Measurements from ENCODE around the gene NKAIN1.
"Not testable (repeated sequence)": the region's sequence is repeated elsewhere in the genome, so short reads cannot be mapped to it uniquely, and the experiment has no call there.

The NKAIN1 gene

DNA sequence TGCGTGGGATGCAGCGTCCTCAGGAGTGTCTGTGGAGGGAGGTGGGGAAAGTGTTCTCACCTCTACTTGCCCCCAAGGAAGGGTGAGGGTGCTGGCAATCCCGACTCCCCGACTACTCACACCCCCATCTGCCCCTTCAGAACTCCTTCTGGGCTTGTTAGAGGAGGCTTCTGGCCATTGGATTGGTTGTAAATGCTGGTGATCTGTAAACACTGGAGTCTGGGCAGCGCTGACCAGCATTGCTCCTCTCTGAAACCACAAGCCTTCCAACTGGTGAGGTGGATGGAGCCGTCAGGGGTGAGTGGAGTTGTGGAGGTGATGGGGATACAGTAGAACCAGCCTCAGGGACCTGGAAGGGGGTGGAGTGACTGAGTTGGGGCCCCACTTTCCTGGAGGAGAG, 59.3 kb downstream of the NKAIN1 start:
- H3K4me3 ChIP-seq (ENCODE audit: low read depth, low read length): no peak overlapping the region
- TF ChIP-seq, protein P1, sequence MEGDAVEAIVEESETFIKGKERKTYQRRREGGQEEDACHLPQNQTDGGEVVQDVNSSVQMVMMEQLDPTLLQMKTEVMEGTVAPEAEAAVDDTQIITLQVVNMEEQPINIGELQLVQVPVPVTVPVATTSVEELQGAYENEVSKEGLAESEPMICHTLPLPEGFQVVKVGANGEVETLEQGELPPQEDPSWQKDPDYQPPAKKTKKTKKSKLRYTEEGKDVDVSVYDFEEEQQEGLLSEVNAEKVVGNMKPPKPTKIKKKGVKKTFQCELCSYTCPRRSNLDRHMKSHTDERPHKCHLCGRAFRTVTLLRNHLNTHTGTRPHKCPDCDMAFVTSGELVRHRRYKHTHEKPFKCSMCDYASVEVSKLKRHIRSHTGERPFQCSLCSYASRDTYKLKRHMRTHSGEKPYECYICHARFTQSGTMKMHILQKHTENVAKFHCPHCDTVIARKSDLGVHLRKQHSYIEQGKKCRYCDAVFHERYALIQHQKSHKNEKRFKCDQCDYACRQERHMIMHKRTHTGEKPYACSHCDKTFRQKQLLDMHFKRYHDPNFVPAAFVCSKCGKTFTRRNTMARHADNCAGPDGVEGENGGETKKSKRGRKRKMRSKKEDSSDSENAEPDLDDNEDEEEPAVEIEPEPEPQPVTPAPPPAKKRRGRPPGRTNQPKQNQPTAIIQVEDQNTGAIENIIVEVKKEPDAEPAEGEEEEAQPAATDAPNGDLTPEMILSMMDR (IDR thresholded peaks at IDR 0.05; ENCODE audit: control insufficient read depth, extremely low read depth, insufficient read depth): no peak
- no peak for DNase-seq (ENCODE audit: low read depth)

DNA sequence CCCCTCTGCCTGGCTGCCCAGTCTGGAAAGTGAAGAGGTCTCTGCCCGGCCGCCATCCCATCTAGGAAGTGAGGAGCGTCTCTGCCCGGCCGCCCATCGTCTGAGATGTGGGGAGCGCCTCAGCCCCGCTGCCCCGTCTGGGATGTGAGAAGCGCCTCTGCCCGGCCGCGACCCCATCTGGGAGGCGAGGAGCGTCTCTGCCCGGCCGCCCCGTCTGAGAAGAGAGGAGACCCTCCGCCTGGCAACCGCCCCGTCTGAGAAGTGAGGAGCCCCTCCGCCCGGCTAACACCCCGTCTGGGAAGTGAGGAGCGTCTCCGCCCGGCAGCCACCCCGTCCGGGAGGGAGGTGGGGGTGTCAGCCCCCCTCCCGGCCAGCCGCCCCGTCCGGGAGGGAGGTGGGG, 63.4 kb downstream of the NKAIN1 start:
- H3K4me3 ChIP-seq (ENCODE audit: low read depth, low read length); DNase-seq (ENCODE audit: low read depth): not testable (repeated sequence)

DNA sequence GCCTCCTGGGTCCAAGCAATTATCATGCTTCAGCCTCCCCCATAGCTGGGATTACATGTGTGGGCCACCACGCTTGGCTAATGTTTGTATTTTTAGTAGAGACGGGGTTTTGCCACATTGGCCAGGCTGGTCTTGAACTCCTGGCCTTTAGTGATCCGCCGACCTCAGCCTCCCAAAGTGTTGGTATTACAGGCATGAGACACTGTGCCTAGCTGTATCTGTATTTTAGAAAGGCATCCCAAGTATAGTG, 69.3 kb downstream of the NKAIN1 start:
- no peak overlapping the region for H3K4me3 ChIP-seq (ENCODE audit: low read depth, low read length)
- TF ChIP-seq, protein P1 (IDR thresholded peaks at IDR 0.05; ENCODE audit: control insufficient read depth, extremely low read depth, insufficient read depth): no peak
- no peak for DNase-seq (ENCODE audit: low read depth)

DNA sequence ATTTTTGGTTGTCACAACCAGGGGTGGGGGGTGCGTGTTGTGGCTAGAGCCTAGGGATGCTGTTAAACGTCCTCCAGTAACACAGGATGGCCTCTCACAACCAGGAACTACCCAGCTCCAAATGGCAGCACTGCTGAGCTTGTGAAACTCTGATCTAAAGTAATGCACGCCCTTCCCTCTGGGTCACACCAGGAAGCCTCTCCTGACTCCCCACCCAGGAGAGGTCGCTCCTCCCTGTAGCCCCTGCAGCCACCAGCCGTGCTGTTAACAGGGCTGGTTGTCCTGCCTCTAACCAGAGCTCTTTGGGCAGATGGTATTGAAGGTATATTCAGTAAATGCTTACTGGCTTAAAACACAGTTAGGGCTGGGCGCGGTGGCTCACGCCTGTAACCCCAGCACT, 73.2 kb downstream of the NKAIN1 start:
- TF ChIP-seq, protein P1 (IDR thresholded peaks at IDR 0.05; ENCODE audit: control insufficient read depth, extremely low read depth, insufficient read depth): no peak
- DNase-seq (ENCODE audit: low read depth): no peak
- H3K4me3 ChIP-seq (ENCODE audit: low read depth, low read length): no peak overlapping the region

DNA sequence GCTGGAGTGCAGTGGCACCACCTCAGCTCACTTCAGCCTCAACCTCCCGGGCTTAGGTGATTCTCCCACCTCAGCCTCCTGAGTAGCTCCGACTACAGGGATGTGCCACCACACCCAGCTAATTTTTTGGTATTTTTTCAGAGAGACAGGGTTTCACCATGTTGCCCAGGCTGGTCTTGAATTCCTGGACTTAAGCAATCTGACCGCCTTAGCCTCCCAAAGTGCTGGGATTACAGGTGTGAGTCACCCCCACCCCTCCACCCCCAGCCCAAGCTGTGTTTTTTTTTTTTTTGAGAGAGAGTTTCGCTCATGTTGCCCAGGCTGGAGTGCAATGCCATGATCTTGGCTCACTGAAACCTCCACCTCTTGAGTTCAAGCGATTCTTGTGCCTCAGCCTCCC, 75.4 kb downstream of the NKAIN1 start:
- H3K4me3 ChIP-seq (ENCODE audit: low read depth, low read length): no peak overlapping the region
- no peak for DNase-seq (ENCODE audit: low read depth)
- TF ChIP-seq, protein P1 (IDR thresholded peaks at IDR 0.05; ENCODE audit: control insufficient read depth, extremely low read depth, insufficient read depth): no peak

DNA sequence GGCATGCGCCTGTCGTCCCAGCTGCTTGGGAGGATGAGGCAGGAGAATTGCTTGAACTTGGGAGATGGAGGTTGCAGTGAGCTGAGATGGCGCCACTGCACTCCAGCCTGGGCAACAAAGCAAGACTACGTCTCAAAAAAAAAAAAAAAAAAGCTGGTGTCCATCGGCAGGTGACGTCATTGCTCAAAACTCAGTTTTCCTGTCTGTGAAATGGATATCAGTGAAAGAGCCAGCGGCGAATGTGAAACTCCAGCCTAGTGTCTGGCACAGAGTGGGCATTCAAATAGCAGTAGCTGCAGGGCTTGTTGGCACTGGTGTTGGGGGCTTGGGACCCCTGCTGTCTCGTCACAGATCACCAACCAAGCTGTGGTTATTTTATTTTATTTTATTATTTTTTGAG, 75.8 kb downstream of the NKAIN1 start:
- no peak overlapping the region for H3K4me3 ChIP-seq (ENCODE audit: low read depth, low read length)
- TF ChIP-seq, protein P1 (IDR thresholded peaks at IDR 0.05; ENCODE audit: control insufficient read depth, extremely low read depth, insufficient read depth): no peak
- DNase-seq (ENCODE audit: low read depth): no peak

DNA sequence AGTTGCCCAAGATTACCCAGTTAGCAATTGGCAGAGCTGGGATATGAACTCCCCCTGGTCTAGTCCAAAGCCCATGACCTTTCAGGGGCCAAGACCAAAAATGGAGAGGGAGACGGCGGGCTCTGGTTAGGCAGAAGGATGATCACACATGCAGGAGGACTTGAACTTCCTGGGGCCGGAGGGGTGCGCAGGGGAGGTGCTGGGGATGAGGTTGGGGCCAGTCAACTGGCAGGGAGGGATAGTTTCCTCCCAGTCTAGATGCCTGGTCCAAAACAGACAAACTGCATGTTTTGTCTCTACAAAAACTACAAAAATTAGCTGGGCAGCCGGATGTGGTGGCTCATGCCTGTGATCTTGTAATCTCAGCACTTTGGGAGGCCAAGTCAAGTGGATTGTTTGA, 78.1 kb downstream of the NKAIN1 start:
- no peak overlapping the region for H3K4me3 ChIP-seq (ENCODE audit: low read depth, low read length)
- DNase-seq (ENCODE audit: low read depth): no peak
- TF ChIP-seq, protein P1 (IDR thresholded peaks at IDR 0.05; ENCODE audit: control insufficient read depth, extremely low read depth, insufficient read depth): no peak

All from LNCaP clone FGC (cell line).